Spleen (tissue), 7 donors: ENCODE data around the gene NRDE2.

Experiments used
- POLR2A ChIP-seq, 3 donors: fragments of 450-650 bp; IDR thresholded peaks; one replicate each; pipeline ENCODE4 v1.5.1; 2017; ENCODE audit warnings: antibody characterized with exemption in 3 of 3, mild to moderate bottlenecking in 1 of 3
- POLR2AphosphoS5 ChIP-seq, 3 donors: sonication (generic); formaldehyde crosslinking; IDR thresholded peaks; one replicate each; pipeline ENCODE4 v1.5.1; 2017; ENCODE audit warnings: antibody characterized with exemption in 3 of 3
- TF ChIP-seq, protein P1 (sequence below), 11 experiments: fragments of 200-600 bp in 7 of 11; fragments of 450-650 bp in 4 of 11; sonication (generic) in 4 of 11; IDR thresholded peaks in 8 of 11; conservative IDR thresholded peaks in 3 of 11; 1 replicate in 7 of 11; 2 replicates in 4 of 11; pipeline versions ENCODE4 v1.4.0 to v1.8.0; 2016 to 2021; ENCODE audit warnings: antibody characterized with exemption in 11 of 11, inconsistent platforms in 4 of 11, mild to moderate bottlenecking in 1 of 11
- donor health status: DM: no; HTN: no; CAD: no; lungs with moderate emphysema.
- donor health status: DM: no; HTN: no; CAD: no.
- donor health status: DM: no; HTN: no; CAD: no.

DNA sequence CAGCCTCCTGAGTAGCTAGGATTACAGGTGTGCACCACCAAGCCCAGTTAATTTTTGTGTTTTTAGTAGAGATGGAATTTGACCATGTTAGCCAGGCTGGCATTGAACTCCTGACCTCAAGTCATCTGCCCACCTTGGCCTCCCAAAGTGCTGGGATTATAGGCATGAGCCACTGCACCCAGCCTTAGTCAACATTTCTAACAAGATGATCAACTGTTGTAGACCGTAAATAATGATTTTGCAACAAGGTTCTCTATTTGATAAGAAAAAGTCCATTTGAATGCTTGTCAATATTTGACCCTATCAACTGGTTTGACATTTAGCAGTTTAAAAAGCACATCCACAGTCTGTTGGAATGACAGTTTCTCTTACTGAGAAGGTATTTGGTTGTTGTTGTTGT is 25.2 kb upstream of the NRDE2 start:
- TF ChIP-seq, protein P1, sequence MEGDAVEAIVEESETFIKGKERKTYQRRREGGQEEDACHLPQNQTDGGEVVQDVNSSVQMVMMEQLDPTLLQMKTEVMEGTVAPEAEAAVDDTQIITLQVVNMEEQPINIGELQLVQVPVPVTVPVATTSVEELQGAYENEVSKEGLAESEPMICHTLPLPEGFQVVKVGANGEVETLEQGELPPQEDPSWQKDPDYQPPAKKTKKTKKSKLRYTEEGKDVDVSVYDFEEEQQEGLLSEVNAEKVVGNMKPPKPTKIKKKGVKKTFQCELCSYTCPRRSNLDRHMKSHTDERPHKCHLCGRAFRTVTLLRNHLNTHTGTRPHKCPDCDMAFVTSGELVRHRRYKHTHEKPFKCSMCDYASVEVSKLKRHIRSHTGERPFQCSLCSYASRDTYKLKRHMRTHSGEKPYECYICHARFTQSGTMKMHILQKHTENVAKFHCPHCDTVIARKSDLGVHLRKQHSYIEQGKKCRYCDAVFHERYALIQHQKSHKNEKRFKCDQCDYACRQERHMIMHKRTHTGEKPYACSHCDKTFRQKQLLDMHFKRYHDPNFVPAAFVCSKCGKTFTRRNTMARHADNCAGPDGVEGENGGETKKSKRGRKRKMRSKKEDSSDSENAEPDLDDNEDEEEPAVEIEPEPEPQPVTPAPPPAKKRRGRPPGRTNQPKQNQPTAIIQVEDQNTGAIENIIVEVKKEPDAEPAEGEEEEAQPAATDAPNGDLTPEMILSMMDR (IDR thresholded peaks at IDR 0.05 in 8 of 11, conservative IDR thresholded peaks at IDR 0.05 in 3 of 11) = no peak
- TF ChIP-seq POLR2A (IDR thresholded peaks at IDR 0.05) (no peak), POLR2AphosphoS5 (IDR thresholded peaks at IDR 0.05) (no peak)
